ENCODE data around the gene ZCCHC7. TPM values are rescaled to one million over a fixed set of nuclear protein-coding genes. Genes with fewer than 3 reads are reported as not detected.

The ZCCHC7 gene
- total and polyA plus RNA-seq, 9 of the 15 experiments (the other 6 are each of a cell fraction or from before 2014, with no cell fraction given), result 34.1 to 68.9 (median 48.8) TPM

- no TSS peak for BruUV-seq (replicated peaks)
- POLR2A ChIA-PET, result interaction anchor here (1.2 kb wide), 1 partner anchor 11 kb away, joined by 3 read pairs; no protein-coding TSS in a partner anchor
- Histone ChIP-seq H2AFZ (ENCODE audit: low read depth, low read length) (no peak overlapping the region), H3K27me3 (ENCODE audit: control insufficient read depth in 2 of 2, insufficient read depth in 2 of 2, low read length in 2 of 2) (no peaks in the 10 kb centered on the region), H3K4me2 (ENCODE audit: insufficient read depth, low read length) (no peak overlapping the region), H3K27ac (ENCODE audit: extremely low read depth, low read depth, low read length) (no peak overlapping the region), H3K36me3 (ENCODE audit: control insufficient read depth, insufficient read depth, low read length) (peaks cover 22% of the 10 kb centered on the region; the same call in 2 of the 3 replicates), H3K9me1 (ENCODE audit: control insufficient read depth, insufficient read depth, low read length) (no peaks in the 10 kb centered on the region), H3K9ac (ENCODE audit: insufficient read depth in 1 of 2, low read depth in 2 of 2, low read length in 2 of 2) (no peak overlapping the region), H3K9me3 (replicated peaks; ENCODE audit: control insufficient read depth, insufficient read depth, low read depth, low read length) (no peaks in the 10 kb centered on the region), H3K79me2 (ENCODE audit: control insufficient read depth, insufficient read depth, low read length) (peaks cover 81% of the 10 kb centered on the region), H3K4me1 (replicated peaks in 1 of 2; ENCODE audit: control insufficient read depth in 2 of 2, insufficient read depth in 2 of 2, low read length in 2 of 2) (no peaks in the 10 kb centered on the region), H3K4me3 (no peak overlapping the region), H4K20me1 (replicated peaks; ENCODE audit: control insufficient read depth, insufficient read depth, low read length) (no peaks in the 10 kb centered on the region)
- FAIRE-seq (no peak), DNase-seq (ENCODE audit: extremely low read depth in 1 of 4, low spot score in 3 of 4) (no peak), ATAC-seq (no peak)
- CTCF ChIA-PET (ENCODE audit: low intra/inter-chr PET ratio), result no interaction called here
- 92% methylated on average over 5 of the region's 5 CpGs for WGBS (ENCODE audit: insufficient coverage, low coverage, missing lambda C conversion rate)
- in situ Hi-C loops (cut with MboI), result no loop called here
- no peak for TF ChIP-seq TFE3 (CRISPR knock-in tag; IDR thresholded peaks at IDR 0.05)
- TF ChIP-seq DNMT1 (IDR thresholded peaks at IDR 0.05), result no peak
- TF ChIP-seq ELF2 (CRISPR knock-in tag; IDR thresholded peaks at IDR 0.05), result no peak
- TF ChIP-seq NFIC (IDR thresholded peaks at IDR 0.05), result peak; percentile 78
- intact Hi-C loops (cut with micrococcal nuclease), result no loop called here
These were observed 98.5 kb downstream of the ZCCHC7 start for GRCh38 chr9:37218800-37219425.
